Activated CD8-positive, alpha-beta memory T cell treated with anti-CD3 and anti-CD28 coated beads, Interleukin-2, amount 50 U/mL, for 48 hours (primary cell): ENCODE measurements around the gene SKI.

Source experiments
- DNase-seq: peaks from one replicate; pipeline ENCODE4 v3.0.0-alpha.2; 2020

The SKI gene

GRCh38 chr1:2267051-2267830 is 39.1 kb downstream of the SKI start:
- DNase-seq = no peak

- DNase-seq = no peak
Observed at GRCh38 chr1:2267862-2268261, 39.7 kb downstream of the SKI start.

- no peak for DNase-seq
Observed at GRCh38 chr1:2268285-2269056, 40.4 kb downstream of the SKI start.

- DNase-seq = no peak
Observed at GRCh38 chr1:2269193-2269921, 41.2 kb downstream of the SKI start.

GRCh38 chr1:2269922-2270259 is 41.8 kb downstream of the SKI start:
- no peak for DNase-seq

GRCh38 chr1:2270260-2271100 is 42.4 kb downstream of the SKI start:
- DNase-seq = no peak

- no peak for DNase-seq
Observed at GRCh38 chr1:2271211-2271721, 43.1 kb downstream of the SKI start.

GRCh38 chr1:2271841-2272655 is 43.9 kb downstream of the SKI start:
- no peak for DNase-seq

- DNase-seq = no peak
Observed at GRCh38 chr1:2272686-2273400, 44.7 kb downstream of the SKI start.

GRCh38 chr1:2273401-2274090 is 45.4 kb downstream of the SKI start:
- DNase-seq = no peak

GRCh38 chr1:2274231-2274928 is 46.3 kb downstream of the SKI start:
- DNase-seq = no peak

- no peak for DNase-seq
Observed at GRCh38 chr1:2274929-2275475, 46.9 kb downstream of the SKI start.

- no peak for DNase-seq
Observed at GRCh38 chr1:2275796-2276536, 47.8 kb downstream of the SKI start.

- no peak for DNase-seq
Observed at GRCh38 chr1:2276803-2277580, 48.9 kb downstream of the SKI start.

GRCh38 chr1:2277741-2278488 is 49.8 kb downstream of the SKI start:
- no peak for DNase-seq

GRCh38 chr1:2278591-2279209 is 50.6 kb downstream of the SKI start:
- DNase-seq = no peak

- no peak for DNase-seq
Observed at GRCh38 chr1:2279210-2279639, 51.1 kb downstream of the SKI start.
